Breast epithelium (tissue), 3 donors: ENCODE results near the gene ZC3H7B.

ENCODE experiments used
- POLR2A ChIP-seq: fragments of 450-650 bp; IDR thresholded peaks from one replicate; pipeline ENCODE4 v1.6.1; 2016; ENCODE audit warnings: antibody characterized with exemption, mild to moderate bottlenecking, moderate library complexity
- TF ChIP-seq, protein P1 (sequence below), 3 donors: fragments of 450-650 bp; IDR thresholded peaks; one replicate each; pipeline ENCODE4 v1.5.1; 2016 to 2017; ENCODE audit warnings: antibody characterized with exemption in 3 of 3, mild to moderate bottlenecking in 3 of 3, moderate library complexity in 3 of 3

DNA sequence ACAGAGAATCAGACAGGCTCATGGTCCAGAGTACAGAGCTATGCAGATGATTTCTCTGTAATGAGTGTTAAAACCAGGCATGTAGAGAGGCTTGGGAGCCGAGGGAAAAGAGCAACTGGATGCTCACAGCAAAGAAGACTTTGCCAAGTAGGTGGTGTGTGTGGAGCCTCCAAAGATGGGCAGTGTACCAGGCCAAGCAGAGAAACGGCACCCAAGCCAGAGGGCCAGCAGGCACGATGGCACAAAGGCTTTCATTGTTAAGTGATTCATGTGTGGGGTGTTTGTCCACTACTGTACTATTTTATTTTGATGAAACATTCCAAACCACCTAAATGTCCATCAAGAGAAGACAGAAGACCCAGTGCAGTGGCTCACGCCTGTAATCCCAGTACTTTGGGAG is 26.5 kb upstream of the ZC3H7B start:
- TF ChIP-seq, protein P1, sequence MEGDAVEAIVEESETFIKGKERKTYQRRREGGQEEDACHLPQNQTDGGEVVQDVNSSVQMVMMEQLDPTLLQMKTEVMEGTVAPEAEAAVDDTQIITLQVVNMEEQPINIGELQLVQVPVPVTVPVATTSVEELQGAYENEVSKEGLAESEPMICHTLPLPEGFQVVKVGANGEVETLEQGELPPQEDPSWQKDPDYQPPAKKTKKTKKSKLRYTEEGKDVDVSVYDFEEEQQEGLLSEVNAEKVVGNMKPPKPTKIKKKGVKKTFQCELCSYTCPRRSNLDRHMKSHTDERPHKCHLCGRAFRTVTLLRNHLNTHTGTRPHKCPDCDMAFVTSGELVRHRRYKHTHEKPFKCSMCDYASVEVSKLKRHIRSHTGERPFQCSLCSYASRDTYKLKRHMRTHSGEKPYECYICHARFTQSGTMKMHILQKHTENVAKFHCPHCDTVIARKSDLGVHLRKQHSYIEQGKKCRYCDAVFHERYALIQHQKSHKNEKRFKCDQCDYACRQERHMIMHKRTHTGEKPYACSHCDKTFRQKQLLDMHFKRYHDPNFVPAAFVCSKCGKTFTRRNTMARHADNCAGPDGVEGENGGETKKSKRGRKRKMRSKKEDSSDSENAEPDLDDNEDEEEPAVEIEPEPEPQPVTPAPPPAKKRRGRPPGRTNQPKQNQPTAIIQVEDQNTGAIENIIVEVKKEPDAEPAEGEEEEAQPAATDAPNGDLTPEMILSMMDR (IDR thresholded peaks at IDR 0.05): no peak
- TF ChIP-seq POLR2A: no peak
